Thoracic aorta (tissue), 2 donors: ENCODE data around the gene MPDU1. TPM values are rescaled to one million over a fixed set of nuclear protein-coding genes. Genes with fewer than 3 reads are reported as not detected.
"Not testable (repeated sequence)": the region's sequence is repeated elsewhere in the genome, so short reads cannot be mapped to it uniquely, and the experiment has no call there.

ENCODE experiments used
- ATAC-seq: fragments of 150-250 bp; one replicate; pipeline ENCODE4 v1.8.0; 2017; ENCODE audit warnings: low read depth; ENCODE audit not compliant: insufficient number of reproducible peaks, low FRiP score
- DNase-seq: peaks from one replicate; pipeline ENCODE4 v3.0.0-alpha.2; 2020; ENCODE audit warnings: low spot score
- H3K27ac ChIP-seq, 2 donors: fragments of 200-600 bp; sonication (generic); 1 replicate in 1 of 2; 2 replicates in 1 of 2; pipeline ENCODE4 v1.5.1; 2016; ENCODE audit warnings: mild to moderate bottlenecking in 2 of 2, moderate library complexity in 2 of 2
- H3K27me3 ChIP-seq: fragments of 200-600 bp; sonication (generic); replicated peaks from 2 replicates; pipeline ENCODE4 v1.6.0; 2016; ENCODE audit warnings: mild to moderate bottlenecking; ENCODE audit not compliant: insufficient read depth
- H3K36me3 ChIP-seq: fragments of 200-600 bp; sonication (generic); one replicate; pipeline ENCODE4 v1.5.1; 2016
- H3K4me1 ChIP-seq, 2 donors: fragments of 200-600 bp; sonication (generic); 1 replicate in 1 of 2; 2 replicates in 1 of 2; pipeline versions ENCODE4 v1.5.1 to v1.6.0; 2016; ENCODE audit warnings: low read depth in 2 of 2, mild to moderate bottlenecking in 1 of 2; ENCODE audit not compliant: control insufficient read depth in 1 of 2
- H3K4me3 ChIP-seq: fragments of 200-600 bp; sonication (generic); 2 replicates; pipeline ENCODE4 v1.5.1; 2016; ENCODE audit warnings: mild to moderate bottlenecking
- H3K9me3 ChIP-seq: fragments of 200-600 bp; sonication (generic); 2 replicates; pipeline ENCODE4 v1.5.1; 2016
- CTCF ChIP-seq: fragments of 200-600 bp; sonication (generic); IDR thresholded peaks from one replicate; pipeline ENCODE4 v1.5.1; 2019; ENCODE audit warnings: antibody characterized with exemption
- total RNA-seq, 2 donors: library from RNA; depleted of rRNA; stranded (reverse); fragments of >200 nt; gene quantifications; one replicate each; pipeline versions ENCODE4 v1.1.0 to v1.2.3, GENCODE V29; 2016

The MPDU1 gene
- total RNA-seq, 2 donors from 2014 or later, result 31.1 to 38.9 TPM

- DNase-seq, result no peak
- Histone ChIP-seq H3K36me3 (peaks cover 4% of the 10 kb centered on the region), H3K4me3 (peak overlapping the region; percentile 92), H3K4me1 (peaks cover 15 to 38% of the 10 kb centered on the region in 2 donors), H3K27ac (peak overlapping the region; percentile 73 to 84), H3K27me3 (no peaks in the 10 kb centered on the region), H3K9me3 (no peaks in the 10 kb centered on the region)
- no peak for ATAC-seq
- TF ChIP-seq CTCF, result no peak
These were observed 31.7 kb downstream of the MPDU1 start for GRCh38 chr17:7615265-7615747.

GRCh38 chr17:7618608-7619007 lies 35.0 kb downstream of the MPDU1 start:
- TF ChIP-seq CTCF, result no peak
- H3K36me3 ChIP-seq, result no peaks in the 10 kb centered on the region

GRCh38 chr17:7620835-7621234 lies 37.2 kb downstream of the MPDU1 start:
- Histone ChIP-seq H3K4me3 (no peak overlapping the region), H3K27ac (no peak overlapping the region), H3K27me3 (no peaks in the 10 kb centered on the region), H3K4me1 (no peaks in the 10 kb centered on the region), H3K36me3 (no peaks in the 10 kb centered on the region), H3K9me3 (no peaks in the 10 kb centered on the region)
- ATAC-seq (no peak), DNase-seq (no peak)
- no peak for TF ChIP-seq CTCF

More at GRCh38 chr17:7618608-7619007, 35.0 kb downstream of the MPDU1 start:
- DNase-seq, result no peak
- H3K27ac ChIP-seq, result no peak overlapping the region
- no peak overlapping the region for H3K4me3 ChIP-seq
- peaks cover 0 to 6% of the 10 kb centered on the region in 2 donors for H3K4me1 ChIP-seq
- H3K9me3 ChIP-seq, result no peaks in the 10 kb centered on the region
- ATAC-seq, result no peak
- no peaks in the 10 kb centered on the region for H3K27me3 ChIP-seq

GRCh38 chr17:7623661-7624060 lies 40.0 kb downstream of the MPDU1 start:
- no peak for ATAC-seq
- DNase-seq, result no peak
- Histone ChIP-seq H3K36me3 (no peaks in the 10 kb centered on the region), H3K27me3 (no peaks in the 10 kb centered on the region), H3K9me3 (no peaks in the 10 kb centered on the region), H3K4me1 (peaks cover 7 to 8% of the 10 kb centered on the region in 2 donors), H3K4me3 (no peak overlapping the region), H3K27ac (no peak overlapping the region)
- no peak for TF ChIP-seq CTCF

- ATAC-seq, H3K4me3 ChIP-seq: not testable (repeated sequence)
These were observed 42.1 kb downstream of the MPDU1 start for GRCh38 chr17:7625749-7626148.

GRCh38 chr17:7626307-7626706 lies 42.7 kb downstream of the MPDU1 start:
- Histone ChIP-seq H3K36me3 (no peaks in the 10 kb centered on the region), H3K27me3 (no peaks in the 10 kb centered on the region), H3K27ac (no peak overlapping the region), H3K9me3 (no peaks in the 10 kb centered on the region), H3K4me1 (peaks cover 7 to 8% of the 10 kb centered on the region in 2 donors), H3K4me3 (no peak overlapping the region)
- TF ChIP-seq CTCF, result no peak
- ATAC-seq (no peak), DNase-seq (no peak)

More at GRCh38 chr17:7625749-7626148, 42.1 kb downstream of the MPDU1 start:
- H3K9me3 ChIP-seq, DNase-seq, H3K27ac ChIP-seq, H3K36me3 ChIP-seq, H3K27me3 ChIP-seq, H3K4me1 ChIP-seq: not testable (repeated sequence)
